ENCODE data around the gene LRRC8D. TPM values are rescaled to one million over a fixed set of nuclear protein-coding genes. Genes with fewer than 3 reads are reported as not detected.

Gene LRRC8D
- total RNA-seq, 4 donors from 2014 or later: 4.7 to 8.5 (median 6.5) TPM

DNA sequence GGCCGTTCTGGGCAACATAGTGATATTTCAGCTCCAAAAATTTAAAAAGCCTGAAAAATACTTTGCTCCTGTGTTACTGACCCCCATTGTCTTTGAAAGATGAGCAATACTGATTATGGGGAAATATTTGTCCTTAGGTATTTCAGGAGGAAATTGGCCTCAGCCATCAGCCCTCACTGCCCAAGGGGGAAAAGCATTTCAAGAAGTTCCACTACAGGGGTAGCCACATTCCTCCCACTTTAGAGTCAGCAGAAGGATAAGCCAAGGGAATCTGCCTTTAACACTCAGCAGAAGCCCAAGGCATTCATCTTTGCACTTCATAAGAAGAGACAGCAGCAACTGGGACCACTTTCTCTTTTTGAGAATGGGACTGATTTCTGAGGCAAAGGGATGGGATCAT, 133.6 kb downstream of the LRRC8D start:
- Histone ChIP-seq H3K4me3 (no peak overlapping the region), H3K9me3 (no peaks in the 10 kb centered on the region), H3K27me3 (no peaks in the 10 kb centered on the region), H3K4me1 (no peaks in the 10 kb centered on the region), H3K27ac (no peak overlapping the region), H3K36me3 (no peaks in the 10 kb centered on the region)
- no peak for ATAC-seq
- TF ChIP-seq, protein P1, sequence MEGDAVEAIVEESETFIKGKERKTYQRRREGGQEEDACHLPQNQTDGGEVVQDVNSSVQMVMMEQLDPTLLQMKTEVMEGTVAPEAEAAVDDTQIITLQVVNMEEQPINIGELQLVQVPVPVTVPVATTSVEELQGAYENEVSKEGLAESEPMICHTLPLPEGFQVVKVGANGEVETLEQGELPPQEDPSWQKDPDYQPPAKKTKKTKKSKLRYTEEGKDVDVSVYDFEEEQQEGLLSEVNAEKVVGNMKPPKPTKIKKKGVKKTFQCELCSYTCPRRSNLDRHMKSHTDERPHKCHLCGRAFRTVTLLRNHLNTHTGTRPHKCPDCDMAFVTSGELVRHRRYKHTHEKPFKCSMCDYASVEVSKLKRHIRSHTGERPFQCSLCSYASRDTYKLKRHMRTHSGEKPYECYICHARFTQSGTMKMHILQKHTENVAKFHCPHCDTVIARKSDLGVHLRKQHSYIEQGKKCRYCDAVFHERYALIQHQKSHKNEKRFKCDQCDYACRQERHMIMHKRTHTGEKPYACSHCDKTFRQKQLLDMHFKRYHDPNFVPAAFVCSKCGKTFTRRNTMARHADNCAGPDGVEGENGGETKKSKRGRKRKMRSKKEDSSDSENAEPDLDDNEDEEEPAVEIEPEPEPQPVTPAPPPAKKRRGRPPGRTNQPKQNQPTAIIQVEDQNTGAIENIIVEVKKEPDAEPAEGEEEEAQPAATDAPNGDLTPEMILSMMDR (IDR thresholded peaks at IDR 0.05): no peak
- TF ChIP-seq POLR2A (IDR thresholded peaks at IDR 0.05): no peak
- no peak for TF ChIP-seq EP300 (IDR thresholded peaks at IDR 0.05)
- no peak for TF ChIP-seq POLR2AphosphoS5 (IDR thresholded peaks at IDR 0.05)
- WGBS, 2 donors (ENCODE audit: low coverage in 1 of 2): 95 to 100% methylated on average over 1 of the region's 1 CpG

DNA sequence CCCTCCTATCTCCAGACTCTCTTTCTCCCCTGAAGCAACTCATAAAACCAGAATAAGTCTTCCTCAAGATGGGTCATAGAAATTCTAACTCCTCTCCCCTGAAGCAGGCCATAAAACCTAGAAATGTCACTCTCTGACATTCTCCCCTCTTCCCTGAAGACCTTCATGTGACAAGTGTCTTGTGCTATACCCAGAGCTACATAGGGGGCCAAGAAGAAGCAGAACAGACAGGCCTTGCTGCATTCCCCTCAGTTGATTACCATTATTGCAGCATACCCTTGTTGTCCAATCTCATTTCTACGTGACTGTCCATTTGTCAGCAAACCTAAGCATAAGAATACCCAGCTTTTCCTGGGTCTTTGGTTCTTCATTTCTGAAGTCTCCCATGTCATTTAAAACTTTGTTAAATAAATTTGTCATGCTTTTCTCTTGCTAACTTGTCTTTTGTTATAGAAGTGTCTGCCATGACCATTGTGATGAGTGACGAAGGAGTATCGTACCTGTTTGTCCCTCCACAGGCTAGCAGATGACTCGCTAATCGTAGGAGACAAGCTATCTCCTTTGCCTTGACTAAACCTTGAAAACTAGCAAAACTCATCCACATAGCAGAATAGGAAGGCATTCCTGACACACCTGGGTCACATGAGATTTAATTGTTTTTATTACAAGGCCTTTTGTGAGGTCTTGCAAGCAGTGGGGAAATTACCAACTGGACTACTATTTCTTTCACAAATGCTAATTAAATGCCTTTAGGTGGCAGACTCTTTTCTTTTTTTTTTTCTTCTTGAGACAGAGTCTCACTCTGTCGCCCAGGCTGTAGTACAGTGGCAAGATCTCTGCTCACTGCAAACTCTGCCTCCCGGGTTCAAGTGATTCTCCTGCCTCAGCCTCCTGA, 134.7 kb downstream of the LRRC8D start:
- no peaks in the 10 kb centered on the region for H3K4me1 ChIP-seq
- H3K4me3 ChIP-seq: no peak overlapping the region
- 96 to 97% methylated on average over 7 of the region's 7 CpGs for WGBS, 2 donors (ENCODE audit: low coverage in 1 of 2)
- no peak for ATAC-seq
- H3K27me3 ChIP-seq: no peaks in the 10 kb centered on the region
- TF ChIP-seq, protein P1 (IDR thresholded peaks at IDR 0.05): no peak
- TF ChIP-seq POLR2AphosphoS5 (IDR thresholded peaks at IDR 0.05): no peak
- TF ChIP-seq POLR2A (IDR thresholded peaks at IDR 0.05): no peak
- no peak for TF ChIP-seq EP300 (IDR thresholded peaks at IDR 0.05)
- no peak overlapping the region for H3K27ac ChIP-seq
- no peaks in the 10 kb centered on the region for H3K9me3 ChIP-seq
- no peaks in the 10 kb centered on the region for H3K36me3 ChIP-seq

DNA sequence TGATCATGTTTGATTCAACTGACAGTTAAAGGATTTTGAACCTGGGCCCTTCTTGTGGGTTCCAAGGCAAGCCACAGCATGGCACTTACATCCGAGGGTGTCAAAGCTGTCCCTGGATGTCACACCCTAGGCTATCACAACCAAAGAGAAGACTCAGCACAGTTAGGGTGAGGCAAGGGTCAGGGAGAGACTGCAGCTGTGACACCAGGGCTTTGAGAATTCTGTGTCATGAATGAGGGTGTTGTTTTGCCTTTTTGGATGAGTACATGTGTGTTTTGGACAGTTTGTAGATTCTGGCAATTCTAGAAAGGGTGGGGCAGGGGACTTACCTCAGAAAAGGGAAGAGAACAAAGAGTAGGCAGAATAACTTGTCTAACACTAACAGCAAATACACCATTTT, 136.3 kb downstream of the LRRC8D start:
- no peaks in the 10 kb centered on the region for H3K9me3 ChIP-seq
- no peak for ATAC-seq
- no peaks in the 10 kb centered on the region for H3K27me3 ChIP-seq
- no peak for TF ChIP-seq POLR2A (IDR thresholded peaks at IDR 0.05)
- TF ChIP-seq, protein P1 (IDR thresholded peaks at IDR 0.05): no peak
- TF ChIP-seq POLR2AphosphoS5 (IDR thresholded peaks at IDR 0.05): no peak
- TF ChIP-seq EP300 (IDR thresholded peaks at IDR 0.05): no peak
- H3K4me1 ChIP-seq: no peaks in the 10 kb centered on the region
- WGBS, 2 donors (ENCODE audit: low coverage in 1 of 2): 22 to 100% methylated on average over 1 of the region's 1 CpG
- H3K27ac ChIP-seq: no peak overlapping the region
- H3K36me3 ChIP-seq: no peaks in the 10 kb centered on the region
- H3K4me3 ChIP-seq: no peak overlapping the region

DNA sequence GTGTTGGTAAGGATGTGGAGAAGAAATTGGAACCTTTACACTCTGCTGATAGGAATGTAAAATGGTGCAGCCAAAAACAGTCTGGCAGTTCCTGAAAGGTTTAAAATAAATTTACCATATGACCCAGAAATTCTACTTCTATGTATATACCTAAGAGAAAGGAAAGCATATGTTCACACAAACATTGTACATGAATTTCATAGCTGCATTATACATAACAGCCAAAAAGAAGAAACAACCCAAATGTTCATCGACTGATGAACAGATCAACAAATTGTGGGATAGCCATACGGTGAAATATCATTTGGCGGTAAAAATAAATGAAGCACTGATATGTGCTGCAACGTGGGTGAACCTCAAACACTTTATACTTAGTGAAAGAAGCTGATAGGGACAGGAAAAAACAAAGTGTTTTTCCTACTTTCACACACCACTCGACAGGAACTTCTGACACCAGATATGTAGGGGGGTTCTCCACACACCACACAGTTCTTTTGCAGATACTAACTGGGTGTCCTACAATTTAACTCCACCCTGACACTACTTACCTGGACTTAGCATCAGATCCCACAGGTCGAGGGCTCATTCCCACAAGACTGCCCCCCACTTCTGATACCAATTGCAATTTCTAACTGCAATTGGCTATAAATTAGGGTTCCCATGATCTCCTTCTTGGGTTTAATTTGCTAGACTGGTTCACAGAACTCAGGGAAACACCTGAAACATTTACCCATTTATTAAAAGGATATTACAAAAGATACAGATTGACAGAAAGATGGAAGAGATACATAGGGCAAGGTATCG, 138.2 kb downstream of the LRRC8D start:
- Histone ChIP-seq H3K27ac (no peak overlapping the region), H3K4me3 (no peak overlapping the region), H3K36me3 (no peaks in the 10 kb centered on the region), H3K4me1 (no peaks in the 10 kb centered on the region), H3K9me3 (no peaks in the 10 kb centered on the region), H3K27me3 (no peaks in the 10 kb centered on the region)
- TF ChIP-seq EP300 (IDR thresholded peaks at IDR 0.05): no peak
- TF ChIP-seq POLR2AphosphoS5 (IDR thresholded peaks at IDR 0.05): no peak
- TF ChIP-seq, protein P1 (IDR thresholded peaks at IDR 0.05): no peak
- TF ChIP-seq POLR2A (IDR thresholded peaks at IDR 0.05): no peak
- 83 to 87% methylated on average over 5 to 7 of the region's 7 CpGs for whole genome bisulfite sequencing, 2 donors (ENCODE audit: low coverage in 1 of 2)
- no peak for ATAC-seq
